ENCODE results near the gene RECQL5. TPM values are rescaled to one million over a fixed set of nuclear protein-coding genes. Genes with fewer than 3 reads are reported as not detected.

The RECQL5 gene
- total RNA-seq, 1 experiment from 2014 or later: 40.0 TPM

DNA sequence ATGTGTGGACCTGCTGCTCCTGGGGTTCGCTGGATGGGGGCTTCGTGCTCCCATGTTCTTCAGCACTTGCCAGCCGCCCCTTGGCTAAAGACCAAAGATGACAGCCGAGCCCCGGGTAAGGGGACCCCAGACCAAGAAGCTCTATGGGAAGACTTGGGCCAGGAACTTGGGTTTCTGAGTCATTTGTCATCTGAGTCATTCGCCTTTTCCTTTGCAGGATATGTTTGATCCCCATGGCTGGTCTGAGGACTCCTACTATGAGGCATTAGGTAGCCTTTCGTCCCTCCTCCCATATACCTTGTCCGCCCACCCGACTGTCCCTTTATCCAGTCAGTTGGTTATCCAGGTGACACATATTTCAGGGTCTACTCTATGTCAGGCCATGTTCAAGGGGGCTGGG is 36.6 kb upstream of the RECQL5 start:
- no peak overlapping the region for H3K4ac ChIP-seq (ENCODE audit: low read depth, low read length)
- no peak overlapping the region for H3K14ac ChIP-seq (ENCODE audit: insufficient read depth, low read length)
- no CpG with 5 or more reads among the region's 9 CpGs for WGBS (ENCODE audit: extremely low coverage, insufficient read length, low lambda C conversion rate)
- H3K27me3 ChIP-seq (ENCODE audit: insufficient read depth, low read length): no peaks in the 10 kb centered on the region
- H2BK20ac ChIP-seq (ENCODE audit: low read depth, low read length, poor library complexity, severe bottlenecking): no peak overlapping the region
- no peak overlapping the region for H3K27ac ChIP-seq (ENCODE audit: insufficient read length, low read depth, low read length)
- H3K27ac Mint-ChIP-seq: 0 out of 7 replicates have a peak overlapping the region, but pooled peaks of 1 of the 3 experiments have one; percentile 57
- H3K9ac ChIP-seq (ENCODE audit: extremely low read depth, insufficient read length, low read length): no peak overlapping the region
- no peak for DNase-seq
- no peaks in the 10 kb centered on the region for H3K23me2 ChIP-seq (ENCODE audit: insufficient read length, low read depth, low read length, poor library complexity, severe bottlenecking)
- no peaks in the 10 kb centered on the region for H3K4me1 Mint-ChIP-seq
- H4K5ac ChIP-seq (ENCODE audit: insufficient read length, low read depth, low read length): no peak overlapping the region
- H3K79me2 ChIP-seq (ENCODE audit: insufficient read depth, low read length): no peaks in the 10 kb centered on the region
- no peaks in the 10 kb centered on the region for H3K9me3 ChIP-seq (ENCODE audit: control insufficient read depth, low read depth, low read length)
- H4K91ac ChIP-seq (ENCODE audit: insufficient read length, low read depth, low read length): no peak overlapping the region
- H4K8ac ChIP-seq (replicated peaks; ENCODE audit: insufficient read length, low read depth, low read length): no peak overlapping the region
- H2BK12ac ChIP-seq (ENCODE audit: insufficient read length, low read depth, low read length): no peak overlapping the region
- H3K36me3 Mint-ChIP-seq (ENCODE audit: insufficient read depth in 1 of 3, low read depth in 3 of 3): peaks cover 31 to 91% (median 67%) of the 10 kb centered on the region in 3 experiments
- H3T11ph ChIP-seq (ENCODE audit: low read length): no peak overlapping the region
- no peak overlapping the region for H3K4me2 ChIP-seq (ENCODE audit: insufficient read depth, insufficient read length, low read length)
- H3K18ac ChIP-seq (ENCODE audit: insufficient read length, low read depth, low read length): no peak overlapping the region
- H2BK120ac ChIP-seq (ENCODE audit: low read depth, low read length, poor library complexity, severe bottlenecking): no peak overlapping the region
- no peaks in the 10 kb centered on the region for H3K9me3 Mint-ChIP-seq
- H3K79me1 ChIP-seq (ENCODE audit: insufficient read depth, low read depth, low read length, poor library complexity, severe bottlenecking): no peaks in the 10 kb centered on the region
- no peaks in the 10 kb centered on the region for H3K27me3 Mint-ChIP-seq (ENCODE audit: low read depth)
- no peak overlapping the region for H2AK5ac ChIP-seq (ENCODE audit: insufficient read length, low read length)
- H2BK15ac ChIP-seq (ENCODE audit: low read depth, low read length): no peak overlapping the region
- no peaks in the 10 kb centered on the region for H3K4me1 ChIP-seq (ENCODE audit: insufficient read depth, low read length)
- no peaks in the 10 kb centered on the region for H4K20me1 ChIP-seq (ENCODE audit: control insufficient read depth, insufficient read depth, insufficient read length)
- H3K56ac ChIP-seq (ENCODE audit: insufficient read length, low read depth, low read length): no peak overlapping the region
- H2AFZ ChIP-seq (ENCODE audit: low read length): no peak overlapping the region
- no peak overlapping the region for H2BK5ac ChIP-seq (ENCODE audit: insufficient read length, low read length)
- no peak overlapping the region for H3K4me3 Mint-ChIP-seq
- no peak overlapping the region for H3K23ac ChIP-seq (ENCODE audit: insufficient read length, low read depth, low read length)
- TF ChIP-seq, protein P1, sequence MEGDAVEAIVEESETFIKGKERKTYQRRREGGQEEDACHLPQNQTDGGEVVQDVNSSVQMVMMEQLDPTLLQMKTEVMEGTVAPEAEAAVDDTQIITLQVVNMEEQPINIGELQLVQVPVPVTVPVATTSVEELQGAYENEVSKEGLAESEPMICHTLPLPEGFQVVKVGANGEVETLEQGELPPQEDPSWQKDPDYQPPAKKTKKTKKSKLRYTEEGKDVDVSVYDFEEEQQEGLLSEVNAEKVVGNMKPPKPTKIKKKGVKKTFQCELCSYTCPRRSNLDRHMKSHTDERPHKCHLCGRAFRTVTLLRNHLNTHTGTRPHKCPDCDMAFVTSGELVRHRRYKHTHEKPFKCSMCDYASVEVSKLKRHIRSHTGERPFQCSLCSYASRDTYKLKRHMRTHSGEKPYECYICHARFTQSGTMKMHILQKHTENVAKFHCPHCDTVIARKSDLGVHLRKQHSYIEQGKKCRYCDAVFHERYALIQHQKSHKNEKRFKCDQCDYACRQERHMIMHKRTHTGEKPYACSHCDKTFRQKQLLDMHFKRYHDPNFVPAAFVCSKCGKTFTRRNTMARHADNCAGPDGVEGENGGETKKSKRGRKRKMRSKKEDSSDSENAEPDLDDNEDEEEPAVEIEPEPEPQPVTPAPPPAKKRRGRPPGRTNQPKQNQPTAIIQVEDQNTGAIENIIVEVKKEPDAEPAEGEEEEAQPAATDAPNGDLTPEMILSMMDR (conservative IDR thresholded peaks at IDR 0.05): no peak

All from H9 (cell line).